CD14-positive monocyte (primary cell): ENCODE results near the gene DCT. TPM values are rescaled to one million over a fixed set of nuclear protein-coding genes. Genes with fewer than 3 reads are reported as not detected.

Experiments
- DNase-seq, 3 donors: peaks; one replicate each; pipeline ENCODE4 v3.0.0-alpha.2; 2011 to 2022
- H2AFZ ChIP-seq: 2 replicates; pipeline ENCODE4 v1.6.0; 2012; ENCODE audit warnings: mild to moderate bottlenecking, low read depth, low read length, inconsistent platforms; ENCODE audit not compliant: insufficient read depth, poor library complexity, severe bottlenecking
- H3K27ac ChIP-seq, 2 donors: 1 replicate in 1 of 2; 2 replicates in 1 of 2; pipeline ENCODE4 v1.5.1; 2012 to 2013; ENCODE audit warnings: low read length in 2 of 2, control low read depth in 1 of 2, inconsistent platforms in 1 of 2, low read depth in 1 of 2, mild to moderate bottlenecking in 1 of 2
- H3K27me3 ChIP-seq, 2 donors: one replicate each; pipeline versions ENCODE4 v1.6.0 to v1.6.1; 2011 to 2013; ENCODE audit warnings: low read length in 2 of 2; ENCODE audit not compliant: control insufficient read depth in 2 of 2, insufficient read depth in 2 of 2
- H3K36me3 ChIP-seq, 2 donors: replicated peaks in 1 of 2; 1 replicate in 1 of 2; 2 replicates in 1 of 2; pipeline versions ENCODE4 v1.5.1 to v1.6.1; 2012 to 2013; ENCODE audit warnings: low read length in 2 of 2, control low read depth in 1 of 2, inconsistent platforms in 1 of 2, mild to moderate bottlenecking in 1 of 2; ENCODE audit not compliant: insufficient read depth in 2 of 2, control insufficient read depth in 1 of 2
- H3K4me1 ChIP-seq, 2 donors: 1 replicate in 1 of 2; 2 replicates in 1 of 2; pipeline versions ENCODE4 v1.5.1 to v1.6.1; 2012 to 2013; ENCODE audit warnings: low read length in 2 of 2, control low read depth in 1 of 2, inconsistent platforms in 1 of 2, mild to moderate bottlenecking in 1 of 2, moderate library complexity in 1 of 2; ENCODE audit not compliant: insufficient read depth in 2 of 2, control insufficient read depth in 1 of 2
- H3K4me2 ChIP-seq: replicated peaks from 2 replicates; pipeline ENCODE3; 2012; ENCODE audit warnings: low read length, moderate library complexity, mild to moderate bottlenecking; ENCODE audit not compliant: poor library complexity, severe bottlenecking; ENCODE audit errors: extremely low read depth
- H3K4me3 ChIP-seq, 3 experiments: fragments of 200-600 bp in 1 of 3; sonication (generic) in 1 of 3; replicated peaks in 1 of 3; 1 replicate in 2 of 3; 2 replicates in 1 of 3; pipeline ENCODE4 v1.5.1; 2011 to 2013; ENCODE audit warnings: low read length in 3 of 3, mild to moderate bottlenecking in 3 of 3, control low read depth in 2 of 3, low read depth in 2 of 3, inconsistent platforms in 1 of 3, moderate library complexity in 1 of 3
- H3K79me2 ChIP-seq: 2 replicates; pipeline ENCODE4 v1.6.0; 2012; ENCODE audit warnings: mild to moderate bottlenecking, control low read depth, inconsistent platforms, low read length, moderate library complexity; ENCODE audit not compliant: insufficient read depth
- H3K9ac ChIP-seq: 2 replicates; pipeline ENCODE4 v1.6.0; 2017; ENCODE audit warnings: low read length, mild to moderate bottlenecking; ENCODE audit not compliant: insufficient read depth, poor library complexity, severe bottlenecking
- H3K9me3 ChIP-seq, 2 donors: replicated peaks in 1 of 2; 1 replicate in 1 of 2; 2 replicates in 1 of 2; pipeline versions ENCODE4 v1.5.1 to v1.6.1; 2012 to 2013; ENCODE audit warnings: low read length in 2 of 2, control low read depth in 1 of 2; ENCODE audit not compliant: control insufficient read depth in 1 of 2, insufficient read depth in 1 of 2
- H4K20me1 ChIP-seq: 2 replicates; pipeline ENCODE4 v1.6.0; 2012; ENCODE audit warnings: mild to moderate bottlenecking, low read length, control low read depth, moderate library complexity; ENCODE audit not compliant: insufficient read depth
- H3K27ac Mint-ChIP-seq, 7 donors: one replicate each; pipeline ENCODE4 v1.8.0; 2020; ENCODE audit warnings: mild to moderate bottlenecking in 7 of 7, mixed read lengths in 7 of 7, moderate library complexity in 6 of 7, inconsistent platforms in 2 of 7
- H3K27me3 Mint-ChIP-seq, 3 donors: one replicate each; pipeline ENCODE4 v1.8.0; 2021 to 2022; ENCODE audit warnings: low read depth in 3 of 3, mild to moderate bottlenecking in 3 of 3, mixed read lengths in 3 of 3, moderate library complexity in 3 of 3, inconsistent platforms in 1 of 3
- H3K36me3 Mint-ChIP-seq, 2 donors: one replicate each; pipeline ENCODE4 v1.8.0; 2020; ENCODE audit warnings: mixed read lengths in 2 of 2, inconsistent platforms in 1 of 2, mild to moderate bottlenecking in 1 of 2
- H3K4me1 Mint-ChIP-seq: one replicate; pipeline ENCODE4 v1.8.0; 2020; ENCODE audit warnings: mild to moderate bottlenecking, mixed read lengths
- H3K4me3 Mint-ChIP-seq, 2 donors: one replicate each; pipeline ENCODE4 v1.8.0; 2020; ENCODE audit warnings: mild to moderate bottlenecking in 2 of 2, mixed read lengths in 2 of 2, moderate library complexity in 1 of 2
- H3K9me3 Mint-ChIP-seq, 7 donors: one replicate each; pipeline ENCODE4 v1.8.0; 2020 to 2022; ENCODE audit warnings: mixed read lengths in 7 of 7, mild to moderate bottlenecking in 6 of 7, moderate library complexity in 6 of 7, inconsistent platforms in 2 of 7
- CTCF ChIP-seq: fragments of 200-600 bp; IDR thresholded peaks from one replicate; pipeline ENCODE4 v1.8.0; 2022; ENCODE audit warnings: antibody characterized with exemption, mild to moderate bottlenecking
- WGBS: methylation state at CpG from one replicate; pipeline ENCODE4 v1.1.5; 2013; ENCODE audit warnings: missing lambda C conversion rate; ENCODE audit not compliant: insufficient coverage; 5-methylcytosine and 5-hydroxymethylcytosine counted together
- intact Hi-C, 2 donors: fragments of 100-400 bp; cut with micrococcal nuclease; formaldehyde crosslinking; loops; one replicate each; pipeline versions ENCODE4 v1.15.0 to v1.15.1; 2023
- polyA plus RNA-seq, 3 donors: library from polyadenylated mRNA; depleted of rRNA in 1 of 3; unstranded in 2 of 3; stranded (reverse) in 1 of 3; fragments of 300-500 nt in 2 of 3; fragments of >200 nt in 1 of 3; fragmentation: Illumina TruSeq in 2 of 3; gene quantifications; 1 replicate in 2 of 3; 2 replicates in 1 of 3; pipeline ENCODE4 v1.2.3, GENCODE V29; 2012 to 2021

Gene DCT
- polyA plus RNA-seq, 3 donors, result not detected

- no peaks in the 10 kb centered on the region for H3K9me3 ChIP-seq
- no peak overlapping the region for H3K4me3 ChIP-seq
- DNase-seq, result peak in 1 of 3 donors; percentile 1
- H3K27ac ChIP-seq, result no peak overlapping the region
- intact Hi-C loops, result no loop called here
- Mint-ChIP-seq H3K27me3 (peaks cover 0 to 5% (median 4%) of the 10 kb centered on the region in 3 donors), H3K27ac (no peak overlapping the region), H3K4me1 (peaks cover 30% of the 10 kb centered on the region), H3K9me3 (peaks cover 0 to 7% (median 2%) of the 10 kb centered on the region in 7 donors), H3K4me3 (no peak overlapping the region), H3K36me3 (no peaks in the 10 kb centered on the region)
- WGBS, result no CpG with 5 or more reads among the region's 5 CpGs
- H4K20me1 ChIP-seq, result no peaks in the 10 kb centered on the region
- peaks cover 22 to 28% of the 10 kb centered on the region in 2 donors for H3K4me1 ChIP-seq
- no peak for TF ChIP-seq CTCF
- H3K9ac ChIP-seq, result no peak overlapping the region
- no peak overlapping the region for H3K4me2 ChIP-seq
- no peaks in the 10 kb centered on the region for H3K36me3 ChIP-seq
- H3K79me2 ChIP-seq, result no peaks in the 10 kb centered on the region
- no peaks in the 10 kb centered on the region for H3K27me3 ChIP-seq
- no peak overlapping the region for H2AFZ ChIP-seq
Observed at GRCh38 chr13:94513026-94513425, 33.5 kb upstream of the DCT start.

GRCh38 chr13:94505730-94506129, 26.2 kb upstream of the DCT start:
- intact Hi-C loops, result no loop called here
- no peaks in the 10 kb centered on the region for H3K36me3 Mint-ChIP-seq

More at GRCh38 chr13:94505730-94506129, 26.2 kb upstream of the DCT start:
- no peak overlapping the region for H3K27ac Mint-ChIP-seq
- no peak overlapping the region for H3K4me3 Mint-ChIP-seq
- no peaks in the 10 kb centered on the region for H4K20me1 ChIP-seq
- no peak overlapping the region for H2AFZ ChIP-seq
- peaks cover 0 to 4% (median 2%) of the 10 kb centered on the region in 7 donors for H3K9me3 Mint-ChIP-seq
- WGBS, result 100% methylated on average over 1 of the region's 1 CpG
- peaks cover 3 to 9% (median 4%) of the 10 kb centered on the region in 3 donors for H3K27me3 Mint-ChIP-seq
- H3K9ac ChIP-seq, result no peak overlapping the region
- no peak for TF ChIP-seq CTCF
- H3K4me1 Mint-ChIP-seq, result no peaks in the 10 kb centered on the region
- no peak overlapping the region for H3K4me3 ChIP-seq
- no peaks in the 10 kb centered on the region for H3K79me2 ChIP-seq
- no peaks in the 10 kb centered on the region for H3K4me1 ChIP-seq
- H3K4me2 ChIP-seq, result no peak overlapping the region
- H3K27me3 ChIP-seq, result no peaks in the 10 kb centered on the region
- no peaks in the 10 kb centered on the region for H3K9me3 ChIP-seq
- no peak overlapping the region for H3K27ac ChIP-seq
- no peak for DNase-seq
- no peaks in the 10 kb centered on the region for H3K36me3 ChIP-seq
